H1 (cell line): ENCODE results near the gene GMIP. TPM values are rescaled to one million over a fixed set of nuclear protein-coding genes. Genes with fewer than 3 reads are reported as not detected.

ENCODE experiments used
- CTCF ChIA-PET: fragments of 300-600 bp; sonication (Branson Sonifier 250); formaldehyde crosslinking; loops from one replicate; lab custom pipeline; 2021; ENCODE audit not compliant: partially characterized antibody; lab: Charles Lee
- POLR2A ChIA-PET: fragments of 300-600 bp; sonication (Branson Sonifier 250); formaldehyde crosslinking; loops from one replicate; lab custom pipeline; 2021; ENCODE audit warnings: inconsistent platforms; ENCODE audit not compliant: partially characterized antibody; lab: Charles Lee
- DNase-seq, 2 experiments: peaks; one replicate each; pipeline versions ENCODE4 v3.0.0 to v3.0.0-alpha.2; 2010 to 2022; ENCODE audit warnings: low spot score in 2 of 2, low read depth in 1 of 2, mixed read lengths in 1 of 2
- FAIRE-seq: peaks from 2 replicates; lab custom pipeline; 2011; peaks lifted over from hg19 to GRCh38; lab: Jason Lieb, UNC
- H2AFZ ChIP-seq: 2 replicates; pipeline ENCODE4 v1.8.1; 2012; ENCODE audit warnings: low read length, inconsistent platforms
- H2AK5ac ChIP-seq: 2 replicates; pipeline ENCODE4 v1.6.1; 2013; ENCODE audit warnings: low read depth, low read length
- H2BK120ac ChIP-seq: replicated peaks from 2 replicates; pipeline ENCODE3; 2013; ENCODE audit warnings: low read depth, low read length, inconsistent platforms
- H2BK12ac ChIP-seq: 2 replicates; pipeline ENCODE4 v1.6.1; 2013; ENCODE audit warnings: low read depth, low read length
- H2BK15ac ChIP-seq: 2 replicates; pipeline ENCODE4 v1.6.1; 2013; ENCODE audit warnings: low read length
- H2BK20ac ChIP-seq: 2 replicates; pipeline ENCODE4 v1.6.1; 2013; ENCODE audit warnings: low read length
- H2BK5ac ChIP-seq: 2 replicates; pipeline ENCODE4 v1.6.1; 2013; ENCODE audit warnings: low read depth, low read length
- H3K14ac ChIP-seq: 2 replicates; pipeline ENCODE4 v1.6.1; 2013; ENCODE audit warnings: inconsistent platforms; ENCODE audit not compliant: insufficient read length
- H3K18ac ChIP-seq: 2 replicates; pipeline ENCODE4 v1.6.1; 2013; ENCODE audit warnings: low read length; ENCODE audit errors: extremely low read depth
- H3K23ac ChIP-seq: 2 replicates; pipeline ENCODE4 v1.6.1; 2013; ENCODE audit warnings: inconsistent platforms; ENCODE audit not compliant: insufficient read length
- H3K23me2 ChIP-seq: 2 replicates; pipeline ENCODE4 v1.6.1; 2013; ENCODE audit warnings: low read depth, low read length
- H3K27ac ChIP-seq: 2 replicates; pipeline ENCODE4 v1.6.1; 2011; ENCODE audit warnings: low read depth, low read length, inconsistent platforms
- H3K27me3 ChIP-seq, 4 experiments: replicated peaks in 1 of 4; 1 replicate in 1 of 4; 2 replicates in 3 of 4; pipeline versions ENCODE4 v1.6.1 to v1.8.1; 2011 to 2013; ENCODE audit warnings: low read length in 3 of 4, mild to moderate bottlenecking in 3 of 4, inconsistent platforms in 2 of 4, mixed read lengths in 2 of 4, moderate library complexity in 1 of 4; ENCODE audit not compliant: control insufficient read depth in 3 of 4, insufficient read depth in 3 of 4; ENCODE audit errors: extremely low read depth in 1 of 4
- H3K36me3 ChIP-seq, 4 experiments: 2 replicates each; pipeline versions ENCODE4 v1.6.1 to v1.8.1; 2011 to 2013; ENCODE audit warnings: mild to moderate bottlenecking in 4 of 4, low read length in 3 of 4, moderate library complexity in 2 of 4, control low read depth in 1 of 4, inconsistent platforms in 1 of 4; ENCODE audit not compliant: insufficient read depth in 4 of 4, control insufficient read depth in 2 of 4
- H3K4ac ChIP-seq: replicated peaks from 2 replicates; pipeline ENCODE3; 2013; ENCODE audit warnings: low read length, low read depth, mixed read lengths, inconsistent platforms; ENCODE audit not compliant: insufficient read length
- H3K4me1 ChIP-seq, 4 experiments: replicated peaks in 1 of 4; 1 replicate in 1 of 4; 2 replicates in 3 of 4; pipeline versions ENCODE4 v1.6.1 to v1.8.1; 2011 to 2013; ENCODE audit warnings: low read length in 3 of 4, inconsistent platforms in 2 of 4, mixed read lengths in 1 of 4; ENCODE audit not compliant: insufficient read depth in 4 of 4, control insufficient read depth in 3 of 4
- H3K4me2 ChIP-seq, 2 experiments: 2 replicates each; pipeline versions ENCODE4 v1.6.1 to v1.8.1; 2011 to 2013; ENCODE audit warnings: low read depth in 2 of 2, low read length in 2 of 2, control low read depth in 1 of 2, inconsistent platforms in 1 of 2, mild to moderate bottlenecking in 1 of 2; ENCODE audit not compliant: insufficient read depth in 1 of 2
- H3K4me3 ChIP-seq, 4 experiments: fragments of 200-600, 300-600 bp in 1 of 4; sonication (generic), shearing (Covaris generic), sonication (Bioruptor Twin) in 1 of 4; 2 replicates each; pipeline versions ENCODE4 v1.5.1 to v1.8.1; 2011 to 2016; ENCODE audit warnings: low read length in 4 of 4, low read depth in 3 of 4, control low read depth in 2 of 4, inconsistent platforms in 2 of 4, mild to moderate bottlenecking in 2 of 4, mixed read lengths in 1 of 4, moderate library complexity in 1 of 4; ENCODE audit not compliant: insufficient read depth in 2 of 4; ENCODE audit errors: extremely low read depth in 1 of 4
- H3K56ac ChIP-seq: replicated peaks from 2 replicates; pipeline ENCODE3; 2013; ENCODE audit warnings: low read depth, mild to moderate bottlenecking, mixed read lengths, low read length, inconsistent platforms; ENCODE audit not compliant: insufficient read length
- H3K79me1 ChIP-seq: 2 replicates; pipeline ENCODE4 v1.6.1; 2013; ENCODE audit warnings: low read depth, low read length, control low read depth
- H3K79me2 ChIP-seq, 2 experiments: 2 replicates each; pipeline versions ENCODE4 v1.6.1 to v1.8.1; 2012 to 2013; ENCODE audit warnings: low read length in 2 of 2, mild to moderate bottlenecking in 2 of 2, inconsistent platforms in 1 of 2; ENCODE audit not compliant: insufficient read depth in 2 of 2, control insufficient read depth in 1 of 2
- H3K9ac ChIP-seq, 4 experiments: replicated peaks in 1 of 4; 1 replicate in 1 of 4; 2 replicates in 3 of 4; pipeline versions ENCODE4 v1.6.1 to v1.8.1; 2011 to 2013; ENCODE audit warnings: low read depth in 3 of 4, low read length in 3 of 4, control low read depth in 2 of 4, mild to moderate bottlenecking in 2 of 4, moderate library complexity in 2 of 4, inconsistent platforms in 1 of 4; ENCODE audit errors: extremely low read depth in 1 of 4
- H3K9me3 ChIP-seq, 2 experiments: 2 replicates each; pipeline versions ENCODE4 v1.6.1 to v1.8.1; 2012 to 2013; ENCODE audit warnings: mild to moderate bottlenecking in 2 of 2, moderate library complexity in 2 of 2, control low read depth in 1 of 2, inconsistent platforms in 1 of 2, low read depth in 1 of 2, low read length in 1 of 2, mixed read lengths in 1 of 2; ENCODE audit not compliant: insufficient read depth in 2 of 2
- H4K20me1 ChIP-seq, 2 experiments: replicated peaks in 1 of 2; 2 replicates each; pipeline versions ENCODE3 to v1.8.1; 2011 to 2013; ENCODE audit warnings: inconsistent platforms in 2 of 2, low read length in 2 of 2, mild to moderate bottlenecking in 1 of 2; ENCODE audit not compliant: insufficient read depth in 2 of 2, control insufficient read depth in 1 of 2
- H4K5ac ChIP-seq: 2 replicates; pipeline ENCODE4 v1.6.1; 2013; ENCODE audit warnings: low read length, low read depth, mixed read lengths, inconsistent platforms; ENCODE audit not compliant: insufficient read length
- H4K8ac ChIP-seq: 2 replicates; pipeline ENCODE4 v1.8.0; 2013; ENCODE audit warnings: mild to moderate bottlenecking, moderate library complexity, low read length, inconsistent platforms; ENCODE audit not compliant: insufficient read depth; ENCODE audit errors: extremely low read depth
- H4K91ac ChIP-seq: replicated peaks from 2 replicates; pipeline ENCODE3; 2013; ENCODE audit warnings: low read length, mixed read lengths, inconsistent platforms; ENCODE audit not compliant: insufficient read length
- BCL11A ChIP-seq, 2 experiments: IDR thresholded peaks; one replicate each; pipeline ENCODE4 v1.6.1; 2011; ENCODE audit warnings: low read depth in 2 of 2, low read length in 2 of 2, mild to moderate bottlenecking in 2 of 2
- CBX8 ChIP-seq: fragments of 300-800, 300-1000 bp; sonication (generic); IDR thresholded peaks from 2 replicates; pipeline ENCODE4 v1.7.1; 2016; ENCODE audit warnings: low read depth, low read length, borderline replicate concordance
- CREB1 ChIP-seq: IDR thresholded peaks from 2 replicates; pipeline ENCODE4 v1.6.1; 2012; ENCODE audit warnings: inconsistent platforms
- CTBP2 ChIP-seq: IDR thresholded peaks from 2 replicates; pipeline ENCODE4 v1.7.0; 2011; ENCODE audit warnings: borderline replicate concordance, mild to moderate bottlenecking, moderate library complexity, mixed read lengths, low read length; ENCODE audit not compliant: insufficient read depth, insufficient read length
- KDM1A ChIP-seq: fragments of 200-600, 300-600 bp; sonication (generic); IDR thresholded peaks from 2 replicates; pipeline ENCODE4 v1.7.1; 2016; ENCODE audit warnings: mild to moderate bottlenecking, low read length, borderline replicate concordance
- KDM4A ChIP-seq: IDR thresholded peaks from one replicate; pipeline ENCODE4 v1.7.1; 2012; ENCODE audit warnings: low read depth, mild to moderate bottlenecking, moderate library complexity, low read length, inconsistent platforms; ENCODE audit not compliant: severe bottlenecking
- NRF1 ChIP-seq: IDR thresholded peaks from 2 replicates; pipeline ENCODE4 v1.6.1; 2011; ENCODE audit warnings: mild to moderate bottlenecking, low read depth, low read length, improper control_type of control experiment
- PHF8 ChIP-seq: fragments of 200-600 bp; sonication (generic); conservative IDR thresholded peaks from 2 replicates; pipeline ENCODE4 v1.7.1; 2012; ENCODE audit warnings: low read depth, mild to moderate bottlenecking, inconsistent platforms, low read length, moderate library complexity
- RAD21 ChIP-seq, 2 experiments: IDR thresholded peaks in 1 of 2; conservative IDR thresholded peaks in 1 of 2; 2 replicates each; pipeline ENCODE4 v1.6.1; 2011; ENCODE audit warnings: low read depth in 2 of 2, low read length in 2 of 2, improper control_type of control experiment in 1 of 2, inconsistent platforms in 1 of 2, mild to moderate bottlenecking in 1 of 2, moderate library complexity in 1 of 2
- RXRA ChIP-seq: IDR thresholded peaks from 2 replicates; pipeline ENCODE4 v1.6.1; 2011; ENCODE audit warnings: low read depth, mild to moderate bottlenecking, low read length, moderate library complexity; ENCODE audit not compliant: insufficient read depth
- TAF7 ChIP-seq: optimal IDR thresholded peaks from 2 replicates; pipeline ENCODE3; 2011; ENCODE audit warnings: low read depth, mild to moderate bottlenecking, inconsistent platforms, low read length, moderate library complexity, borderline replicate concordance
- TEAD4 ChIP-seq: IDR thresholded peaks from 2 replicates; pipeline ENCODE4 v1.6.1; 2012; ENCODE audit warnings: low read depth, low read length, inconsistent platforms, mixed read lengths
- ZNF274 ChIP-seq: IDR thresholded peaks from 2 replicates; pipeline ENCODE4 v1.7.0; 2012; ENCODE audit warnings: low read length, borderline replicate concordance; ENCODE audit errors: extremely low read depth
- WGBS, 2 experiments: shearing (Covaris generic) in 1 of 2; methylation state at CpG; one replicate each; pipeline versions ENCODE4 v1.1.6 to v1.1.7; 2013 to 2015; ENCODE audit warnings: low lambda C conversion rate in 2 of 2, mixed read lengths in 2 of 2, inconsistent platforms in 1 of 2, low coverage in 1 of 2, missing lambda C conversion rate in 1 of 2; ENCODE audit not compliant: insufficient replicate concordance in 2 of 2, insufficient coverage in 1 of 2, insufficient read length in 1 of 2; ENCODE audit errors: extremely low coverage in 1 of 2, missing lambda C conversion rate in 1 of 2; 5-methylcytosine and 5-hydroxymethylcytosine counted together
- polyA plus RNA-seq, 7 experiments: library from polyadenylated mRNA; depleted of rRNA in 3 of 7; stranded (reverse) in 5 of 7; unstranded in 2 of 7; fragments of >200 nt in 5 of 7; fragments of 200-250 nt in 2 of 7; gene quantifications; 1 replicate in 5 of 7; 2 replicates in 1 of 7; 4 replicates in 1 of 7; pipeline versions ENCODE4 v1.2.1 to v1.2.3, GENCODE V29; 2011 to 2013; ENCODE audit warnings: missing spikeins in 2 of 7, mixed read lengths in 2 of 7
- total RNA-seq: library from RNA; stranded (reverse); fragmentation: NEBNext Ultra II Directional; extraction: Animal tissue kit (Norgen Biotek cat#: 25700); gene quantifications from 2 replicates; pipeline ENCODE4 v1.2.1, GENCODE V29; 2021

Gene GMIP
- total and polyA plus RNA-seq, 2 of the 8 experiments (the other 6 are each of a cell fraction or from before 2014, with no cell fraction given), result 5.7 to 18.1 TPM

DNA sequence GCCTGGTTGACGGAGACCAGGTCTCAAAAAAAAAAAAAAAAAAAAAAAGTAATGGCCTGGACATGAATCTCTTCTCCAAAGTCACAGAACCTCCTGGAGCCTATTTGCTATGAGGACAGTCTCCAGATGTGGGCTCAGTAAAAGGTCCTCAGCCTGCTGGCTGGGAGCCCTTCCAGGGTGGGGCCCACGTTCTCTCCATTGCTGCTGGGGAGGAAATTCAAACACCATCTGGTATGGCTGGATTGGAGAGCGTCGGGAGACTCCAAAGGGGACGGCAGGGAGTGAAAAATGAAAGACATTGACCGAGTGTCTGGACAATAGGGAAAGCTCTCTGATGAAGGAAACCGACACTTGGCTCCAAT is 23.6 kb downstream of the GMIP start:
- Histone ChIP-seq H3K9ac (no peak overlapping the region), H3K14ac (no peak overlapping the region), H2BK20ac (no peak overlapping the region), H2BK5ac (no peak overlapping the region), H2BK12ac (no peak overlapping the region), H3K4me2 (no peak overlapping the region), H3K36me3 (peaks cover 3 to 10% (median 7%) of the 10 kb centered on the region in 4 experiments; a peak in 5 of 8 replicates), H3K27ac (no peak overlapping the region), H4K5ac (no peak overlapping the region), H3K27me3 (peaks cover 0 to 5% (median 3%) of the 10 kb centered on the region in 4 experiments; a peak in 6 of 7 replicates), H3K79me1 (no peaks in the 10 kb centered on the region), H3K56ac (no peak overlapping the region), H3K9me3 (no peaks in the 10 kb centered on the region), H3K4ac (no peak overlapping the region), H4K8ac (no peak overlapping the region), H2BK15ac (no peak overlapping the region), H2AK5ac (no peak overlapping the region), H4K91ac (no peak overlapping the region), H3K23ac (no peak overlapping the region), H2AFZ (no peak overlapping the region), H2BK120ac (no peak overlapping the region), H3K18ac (no peak overlapping the region), H3K79me2 (no peaks in the 10 kb centered on the region), H4K20me1 (peaks cover 3 to 12% of the 10 kb centered on the region in 2 experiments), H3K4me3 (no peak overlapping the region), H3K4me1 (0 out of 7 replicates have a peak, but pooled peaks cover 0 to 3% (median under 1%) of the 10 kb centered on the region in 4 experiments), H3K23me2 (peaks cover 7% of the 10 kb centered on the region; the same call in 1 of the 2 replicates)
- no peak for TF ChIP-seq CBX8
- TF ChIP-seq NRF1, result no peak
- TF ChIP-seq CREB1, result no peak
- no peak for TF ChIP-seq KDM1A
- TF ChIP-seq TAF7, result no peak
- no peak for TF ChIP-seq BCL11A (IDR thresholded peaks at IDR 0.05; ENCODE audit: low read depth in 2 of 2, low read length in 2 of 2)
- no peak for TF ChIP-seq CTBP2
- no peak for TF ChIP-seq KDM4A
- no peak for TF ChIP-seq PHF8
- TF ChIP-seq RAD21 (IDR thresholded peaks at IDR 0.05 in 1 of 2, conservative IDR thresholded peaks at IDR 0.05 in 1 of 2; ENCODE audit: low read depth in 2 of 2, low read length in 2 of 2), result no peak
- TF ChIP-seq TEAD4, result no peak
- no peak for TF ChIP-seq ZNF274
- TF ChIP-seq RXRA, result no peak
- 87% methylated on average over 7 of the region's 7 CpGs; no CpG with 5 or more reads in 1 of the 2 experiments for WGBS, 2 experiments
- POLR2A ChIA-PET, result interaction anchor here (0.6 to 4.9 kb wide), 4 partner anchors 8 to 421 kb away, joined by 3 to 46 read pairs (median 4); partner anchors contain the start of genes ATP13A1 and LPAR2
- FAIRE-seq (no peak), DNase-seq (no peak)
- CTCF ChIA-PET, result interaction anchor here (0.6 to 1.4 kb wide), 3 partner anchors 17 to 101 kb away, joined by 3 to 6 read pairs (median 3); no protein-coding TSS in a partner anchor
